Kidney (tissue), 14 donors: Measurements from ENCODE around the gene TRIM44. TPM values are rescaled to one million over a fixed set of nuclear protein-coding genes. Genes with fewer than 3 reads are reported as not detected.

ENCODE experiments used
- DNase-seq, 5 donors: peaks; one replicate each; pipeline ENCODE4 v3.0.0-alpha.2; 2013 to 2020
- FAIRE-seq: peaks from 2 replicates; lab custom pipeline; 2012; peaks lifted over from hg19 to GRCh38; lab: Jason Lieb, UNC
- H3K27ac ChIP-seq, 2 donors: one replicate each; pipeline ENCODE4 v1.7.0; 2013; ENCODE audit warnings: low read depth in 2 of 2, low read length in 2 of 2, inconsistent platforms in 1 of 2
- H3K27me3 ChIP-seq: one replicate; pipeline ENCODE4 v1.7.1; 2013; ENCODE audit warnings: low read length, inconsistent platforms; ENCODE audit not compliant: control insufficient read depth, insufficient read depth
- H3K36me3 ChIP-seq, 3 donors: one replicate each; pipeline versions ENCODE4 v1.7.0 to v1.7.1; 2013; ENCODE audit warnings: low read length in 3 of 3, control low read depth in 1 of 3, inconsistent platforms in 1 of 3; ENCODE audit not compliant: insufficient read depth in 3 of 3, control insufficient read depth in 2 of 3
- H3K4me1 ChIP-seq, 3 donors: one replicate each; pipeline versions ENCODE4 v1.7.0 to v1.7.1; 2013; ENCODE audit warnings: low read length in 3 of 3, inconsistent platforms in 1 of 3, low read depth in 1 of 3; ENCODE audit not compliant: control insufficient read depth in 2 of 3, insufficient read depth in 2 of 3
- H3K4me3 ChIP-seq, 3 donors: one replicate each; pipeline versions ENCODE4 v1.7.0 to v1.8.1; 2013; ENCODE audit warnings: low read length in 3 of 3, control low read depth in 1 of 3, inconsistent platforms in 1 of 3
- H3K9ac ChIP-seq, 3 donors: one replicate each; pipeline versions ENCODE4 v1.7.0 to v1.7.1; 2013; ENCODE audit warnings: low read length in 3 of 3, control low read depth in 1 of 3, inconsistent platforms in 1 of 3
- H3K9me3 ChIP-seq, 3 donors: one replicate each; pipeline versions ENCODE4 v1.7.0 to v1.7.1; 2013; ENCODE audit warnings: low read length in 3 of 3, control low read depth in 1 of 3, inconsistent platforms in 1 of 3; ENCODE audit not compliant: control insufficient read depth in 2 of 3, insufficient read depth in 1 of 3
- CTCF ChIP-seq: IDR thresholded peaks from 3 replicates; pipeline ENCODE4 v1.5.1; 2012; ENCODE audit warnings: mild to moderate bottlenecking, moderate library complexity, borderline replicate concordance; ENCODE audit not compliant: insufficient read depth; ENCODE audit errors: extremely low read depth
- intact Hi-C: fragments of 100-400 bp; cut with DNase I; formaldehyde crosslinking; loops from one replicate; pipeline ENCODE4 v1.11.1; 2022
- polyA plus RNA-seq: library from polyadenylated mRNA; stranded (reverse); fragments of 350-450 nt; fragmentation: Illumina TruSeq; extraction: RNeasy Lipid Tissue Mini Kit (QIAGEN cat#74804); gene quantifications from one replicate; pipeline ENCODE4 v1.2.3, GENCODE V29; 2014; ENCODE audit warnings: low read depth, low replicate concordance; ENCODE audit not compliant: insufficient read depth
- total RNA-seq: library from RNA; stranded (reverse); fragmentation: NEBNext Ultra II Directional; extraction: Animal tissue kit (Norgen Biotek cat#: 25700); gene quantifications from one replicate; pipeline ENCODE4 v1.2.1, GENCODE V29; 2021
- donor health status: control.
- donor health status: control.
- donor health status: control.
- donor health status: control.
- donor health status: control.
- donor health status: DM: yes; HTN: yes; CAD: no.
- donor health status: Normal renal cell carcinoma (clear cell type).

Gene TRIM44
- total and polyA plus RNA-seq, 2 donors from 2014 or later: 14.5 to 88.9 TPM

DNA sequence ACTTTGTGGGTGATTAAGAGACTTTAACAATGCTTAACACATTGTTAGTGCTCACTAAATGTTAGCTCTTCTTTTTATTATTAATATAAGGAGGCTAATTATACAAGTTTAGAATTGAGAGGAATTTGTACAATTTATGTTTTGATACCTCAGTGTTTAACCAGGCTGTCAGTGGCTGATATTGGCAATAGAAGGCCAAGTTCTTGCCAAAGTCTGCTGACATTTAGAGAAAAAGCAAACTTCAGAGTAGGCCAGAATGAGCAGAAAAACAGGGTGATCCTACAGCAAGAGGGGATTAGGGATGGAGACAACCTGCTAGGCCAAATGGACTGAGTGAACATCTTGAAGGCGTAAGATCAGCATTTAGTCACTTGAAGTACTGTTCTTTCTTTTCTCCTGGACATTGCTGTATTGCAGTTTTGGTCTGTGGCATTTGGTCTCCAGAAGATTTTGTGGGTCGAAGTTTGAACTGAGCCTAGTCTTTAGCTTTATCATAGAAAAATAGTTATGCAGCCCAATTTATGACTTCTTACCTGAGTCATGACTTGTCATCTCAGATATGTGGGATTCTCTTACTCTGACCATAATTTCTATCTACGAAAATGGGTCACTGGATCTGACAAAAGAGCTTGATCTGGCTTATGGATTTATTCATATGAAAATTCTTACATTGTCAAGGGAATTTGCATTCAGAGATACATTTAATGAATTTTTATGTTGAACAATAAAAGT lies 9.0 kb downstream of the TRIM44 start:
- no peak for TF ChIP-seq CTCF
- H3K9me3 ChIP-seq: peaks cover 0 to 2% (median 0%) of the 10 kb centered on the region in 3 donors
- H3K36me3 ChIP-seq: no peaks in the 10 kb centered on the region
- DNase-seq (no peak), FAIRE-seq (no peak)
- no peak overlapping the region for H3K9ac ChIP-seq
- H3K27ac ChIP-seq: no peak overlapping the region
- H3K27me3 ChIP-seq: no peaks in the 10 kb centered on the region
- H3K4me3 ChIP-seq: no peak overlapping the region
- H3K4me1 ChIP-seq: peaks cover 0 to 3% (median 0%) of the 10 kb centered on the region in 3 donors
- intact Hi-C loops: no loop called here

GRCh38 chr11:35672608-35673007 lies 10.0 kb downstream of the TRIM44 start:
- no peaks in the 10 kb centered on the region for H3K9me3 ChIP-seq
- H3K4me1 ChIP-seq: peaks cover 0 to 3% (median 0%) of the 10 kb centered on the region in 3 donors
- no peak overlapping the region for H3K4me3 ChIP-seq
- TF ChIP-seq CTCF: no peak
- H3K27me3 ChIP-seq: no peaks in the 10 kb centered on the region
- no peak overlapping the region for H3K9ac ChIP-seq
- DNase-seq: no peak
- no peaks in the 10 kb centered on the region for H3K36me3 ChIP-seq
- H3K27ac ChIP-seq: no peak overlapping the region
- intact Hi-C loops: no loop called here
- FAIRE-seq: no peak

DNA sequence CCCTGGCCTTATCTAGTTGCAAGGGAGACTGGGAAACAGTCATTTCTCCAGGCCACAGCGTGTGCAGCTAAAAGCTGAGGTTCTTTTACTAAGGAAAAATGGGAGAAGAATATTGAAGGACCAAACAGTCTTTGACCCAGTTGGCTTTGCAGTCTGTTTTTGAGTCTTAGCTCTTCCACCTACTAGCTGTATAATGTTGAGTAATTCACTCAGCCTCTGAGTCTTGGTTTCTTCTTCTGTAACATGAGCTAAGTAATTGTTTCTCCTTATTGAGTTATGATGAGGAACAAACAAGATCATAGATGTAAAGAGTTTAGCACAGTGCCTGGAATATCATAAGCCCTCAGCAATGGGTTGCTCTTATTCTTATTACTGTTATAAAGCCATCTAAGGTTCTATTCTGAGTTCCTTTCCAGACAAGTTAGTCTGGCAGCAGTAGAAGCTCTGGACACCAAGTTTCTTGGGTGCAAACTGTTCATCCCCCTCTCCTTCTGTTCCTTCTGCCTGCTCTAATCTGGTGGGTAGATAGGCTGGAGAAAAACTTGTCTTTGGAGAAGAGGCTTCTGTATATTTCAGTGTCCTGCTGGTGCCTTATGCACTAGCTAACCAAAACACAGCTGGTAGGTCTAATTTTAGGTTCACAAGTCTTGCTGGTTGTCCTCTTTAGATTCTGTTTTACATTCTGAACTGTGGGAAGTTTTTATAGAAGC lies 13.5 kb downstream of the TRIM44 start:
- intact Hi-C loops: no loop called here
- Histone ChIP-seq H3K9ac (no peak overlapping the region), H3K27me3 (no peaks in the 10 kb centered on the region), H3K4me1 (peaks cover 0 to 3% (median 0%) of the 10 kb centered on the region in 3 donors), H3K9me3 (no peaks in the 10 kb centered on the region), H3K27ac (no peak overlapping the region), H3K36me3 (no peaks in the 10 kb centered on the region), H3K4me3 (no peak overlapping the region)
- no peak for FAIRE-seq
- DNase-seq: no peak
- no peak for TF ChIP-seq CTCF
